BJ (cell line): ENCODE data around the gene RAET1L. TPM values are rescaled to one million over a fixed set of nuclear protein-coding genes. Genes with fewer than 3 reads are reported as not detected.
"Not testable (repeated sequence)": the region's sequence is repeated elsewhere in the genome, so short reads cannot be mapped to it uniquely, and the experiment has no call there.

Experiments
- CTCF ChIA-PET: fragments of 350-600 bp; formaldehyde crosslinking; extraction: SDS; loops from one replicate; lab custom pipeline; 2021; ENCODE audit warnings: antibody characterized with exemption, inconsistent platforms; lab: Yijun Ruan, JAX
- POLR2A ChIA-PET: fragments of 300-600 bp; sonication (Branson Sonifier 250); formaldehyde crosslinking; extraction: SDS; loops from one replicate; lab custom pipeline; 2021; ENCODE audit warnings: antibody characterized with exemption; lab: Charles Lee
- DNase-seq: peaks from one replicate; pipeline ENCODE4 v3.0.0-alpha.2; 2011; ENCODE audit warnings: low read depth
- H3K27me3 ChIP-seq: 2 replicates; pipeline ENCODE4 v1.6.0; 2011; ENCODE audit warnings: low read length; ENCODE audit not compliant: control insufficient read depth, insufficient read depth
- H3K36me3 ChIP-seq: 2 replicates; pipeline ENCODE4 v1.5.1; 2011; ENCODE audit warnings: low read length; ENCODE audit not compliant: control insufficient read depth, insufficient read depth
- H3K4me3 ChIP-seq: 2 replicates; pipeline ENCODE4 v1.5.1; 2011; ENCODE audit warnings: low read depth, mild to moderate bottlenecking, control low read depth, low read length
- CTCF ChIP-seq: IDR thresholded peaks from 2 replicates; pipeline ENCODE4 v1.5.1; 2011; ENCODE audit warnings: low read depth, mild to moderate bottlenecking, control low read depth, inconsistent platforms, low read length, moderate library complexity; ENCODE audit not compliant: insufficient read depth
- polyA plus RNA-seq: library from polyadenylated mRNA; depleted of rRNA; stranded (reverse); fragments of >200 nt; gene quantifications from 2 replicates; pipeline ENCODE4 v1.2.3, GENCODE V29; 2011

Gene RAET1L
- polyA plus RNA-seq, 1 experiment: not detected

- no peak for TF ChIP-seq CTCF
Observed at GRCh38 chr6:150001295-150002008, 23.9 kb downstream of the RAET1L start.

GRCh38 chr6:149999636-150000035, 25.7 kb downstream of the RAET1L start:
- CTCF ChIA-PET: interaction anchor here (1.9 kb wide), 1 partner anchor 65 kb away, joined by 4 read pairs; no protein-coding TSS in a partner anchor
- DNase-seq: no peak
- H3K4me3 ChIP-seq: no peak overlapping the region
- POLR2A ChIA-PET: no interaction called here
- no peak for TF ChIP-seq CTCF
- no peaks in the 10 kb centered on the region for H3K36me3 ChIP-seq
- peaks cover 34% of the 10 kb centered on the region for H3K27me3 ChIP-seq

More at GRCh38 chr6:150001295-150002008, 23.9 kb downstream of the RAET1L start:
- Histone ChIP-seq H3K27me3 (peaks cover 21% of the 10 kb centered on the region), H3K36me3 (no peaks in the 10 kb centered on the region), H3K4me3 (no peak overlapping the region)
- no peak for DNase-seq
- POLR2A ChIA-PET: no interaction called here
- CTCF ChIA-PET: interaction anchor here (1.9 kb wide), 1 partner anchor 63 kb away, joined by 4 read pairs; no protein-coding TSS in a partner anchor

- CTCF ChIA-PET: interaction anchor here (1.0 kb wide), 1 partner anchor 11 kb away, joined by 4 read pairs; no protein-coding TSS in a partner anchor
- Histone ChIP-seq H3K27me3 (peaks cover 44% of the 10 kb centered on the region), H3K4me3 (no peak overlapping the region), H3K36me3 (no peaks in the 10 kb centered on the region)
- POLR2A ChIA-PET: no interaction called here
- TF ChIP-seq CTCF: no peak
- DNase-seq: no peak
Observed at GRCh38 chr6:149995971-149996370, 29.4 kb downstream of the RAET1L start.

- peaks cover 49% of the 10 kb centered on the region for H3K27me3 ChIP-seq
- H3K4me3 ChIP-seq: no peak overlapping the region
- no peak for TF ChIP-seq CTCF
- no peaks in the 10 kb centered on the region for H3K36me3 ChIP-seq
- CTCF ChIA-PET: interaction anchor here (0.6 to 0.9 kb wide), 2 partner anchors 21 to 396 kb away, joined by 3 read pairs; no protein-coding TSS in a partner anchor
- POLR2A ChIA-PET: no interaction called here
- DNase-seq: no peak
Observed at GRCh38 chr6:149995235-149995750, 30.0 kb downstream of the RAET1L start.

- POLR2A ChIA-PET: no interaction called here
- H3K4me3 ChIP-seq: no peak overlapping the region
- no peak for TF ChIP-seq CTCF
- CTCF ChIA-PET: interaction anchor here (0.6 to 1.5 kb wide), 3 partner anchors 16 to 157 kb away, joined by 3 to 6 read pairs (median 3); no protein-coding TSS in a partner anchor
- no peak for DNase-seq
- no peaks in the 10 kb centered on the region for H3K36me3 ChIP-seq
- H3K27me3 ChIP-seq: peaks cover 57% of the 10 kb centered on the region
Observed at GRCh38 chr6:149991838-149992237, 33.5 kb downstream of the RAET1L start.

- peaks cover 59% of the 10 kb centered on the region for H3K27me3 ChIP-seq
- H3K36me3 ChIP-seq, H3K4me3 ChIP-seq, DNase-seq, POLR2A ChIA-PET: not testable (repeated sequence)
- CTCF ChIA-PET: interaction anchor here (0.6 to 1.5 kb wide), 3 partner anchors 16 to 156 kb away, joined by 3 to 6 read pairs (median 3); no protein-coding TSS in a partner anchor
Observed at GRCh38 chr6:149991472-149991795, 33.9 kb downstream of the RAET1L start.
